MM.1S (cell line): ENCODE results near the gene CHCHD6.

Experiments
- DNase-seq: peaks from one replicate; pipeline ENCODE4 v3.0.0-alpha.2; 2015
- H2AFZ ChIP-seq: fragments of 300-600 bp; sonication (generic); 2 replicates; pipeline ENCODE4 v1.6.0; 2016; ENCODE audit warnings: antibody characterized with exemption, low read length
- H3F3A ChIP-seq: fragments of 300-600 bp; sonication (generic); 2 replicates; pipeline ENCODE4 v1.6.1; 2016; ENCODE audit warnings: mild to moderate bottlenecking, antibody characterized with exemption, low read length, moderate library complexity, mixed read lengths; ENCODE audit not compliant: insufficient read depth
- H3K27ac ChIP-seq: fragments of 300-600 bp; sonication (generic); 2 replicates; pipeline ENCODE4 v1.5.1; 2016; ENCODE audit warnings: mild to moderate bottlenecking, low read length
- H3K27me3 ChIP-seq: fragments of 300-600 bp; sonication (generic); replicated peaks from 2 replicates; pipeline ENCODE4 v1.6.0; 2016; ENCODE audit warnings: low read length; ENCODE audit not compliant: insufficient read depth
- H3K36me3 ChIP-seq: fragments of 300-600 bp; sonication (generic); replicated peaks from 2 replicates; pipeline ENCODE4 v1.6.1; 2016; ENCODE audit warnings: mild to moderate bottlenecking, low read length, mixed read lengths; ENCODE audit not compliant: insufficient read depth
- H3K4me1 ChIP-seq: fragments of 300-600 bp; sonication (generic); 2 replicates; pipeline ENCODE4 v1.6.1; 2016; ENCODE audit warnings: low read length, mixed read lengths
- H3K4me2 ChIP-seq: fragments of 300-600 bp; sonication (generic); 2 replicates; pipeline ENCODE4 v1.6.0; 2016; ENCODE audit warnings: low read depth, low read length
- H3K4me3 ChIP-seq: fragments of 300-600 bp; sonication (generic); 2 replicates; pipeline ENCODE4 v1.5.1; 2016; ENCODE audit warnings: low read length, mixed read lengths
- H3K79me2 ChIP-seq: fragments of 300-600 bp; sonication (generic); 2 replicates; pipeline ENCODE4 v1.6.1; 2016; ENCODE audit warnings: mixed run types, low read length, mixed read lengths
- H3K9ac ChIP-seq: fragments of 300-600 bp; sonication (generic); 2 replicates; pipeline ENCODE4 v1.6.1; 2016; ENCODE audit warnings: low read length, mixed read lengths
- H3K9me2 ChIP-seq: fragments of 300-600 bp; sonication (generic); replicated peaks from 2 replicates; pipeline ENCODE4 v1.6.1; 2016; ENCODE audit warnings: mild to moderate bottlenecking, low read length, mixed read lengths; ENCODE audit not compliant: insufficient read depth
- H3K9me3 ChIP-seq: fragments of 300-600 bp; sonication (generic); replicated peaks from 2 replicates; pipeline ENCODE4 v1.6.1; 2016; ENCODE audit warnings: mild to moderate bottlenecking, low read length, mixed read lengths; ENCODE audit not compliant: insufficient read depth
- H4K20me1 ChIP-seq: fragments of 300-600 bp; sonication (generic); 2 replicates; pipeline ENCODE4 v1.6.1; 2016; ENCODE audit warnings: mild to moderate bottlenecking, low read length, moderate library complexity, mixed read lengths; ENCODE audit not compliant: insufficient read depth
- CTCF ChIP-seq: fragments of 300-600 bp; sonication (generic); IDR thresholded peaks from 2 replicates; pipeline ENCODE4 v1.5.1; 2016; ENCODE audit warnings: antibody characterized with exemption, low read length, mixed read lengths
- EZH2 ChIP-seq: fragments of 300-600 bp; sonication (generic); optimal IDR thresholded peaks from 2 replicates; pipeline ENCODE3; 2017; ENCODE audit warnings: low read depth, mild to moderate bottlenecking, antibody characterized with exemption, low read length, mixed read lengths
- EZH2phosphoT487 ChIP-seq: fragments of 300-600 bp; sonication (generic); IDR thresholded peaks from 2 replicates; pipeline ENCODE4 v1.6.1; 2018; ENCODE audit warnings: antibody characterized with exemption, low read length

Gene CHCHD6

GRCh38 chr3:126959921-126960603 lies 256.0 kb downstream of the CHCHD6 start:
- no peaks in the 10 kb centered on the region for H3K4me1 ChIP-seq
- H3K9ac ChIP-seq = no peak overlapping the region
- H3K79me2 ChIP-seq = no peaks in the 10 kb centered on the region
- H2AFZ ChIP-seq = no peak overlapping the region
- H3F3A ChIP-seq = no peaks in the 10 kb centered on the region
- no peaks in the 10 kb centered on the region for H3K9me2 ChIP-seq
- no peak overlapping the region for H3K4me2 ChIP-seq
- no peaks in the 10 kb centered on the region for H3K27me3 ChIP-seq
- no peak for DNase-seq
- TF ChIP-seq EZH2phosphoT487 = no peak
- TF ChIP-seq CTCF = no peak
- no peak for TF ChIP-seq EZH2
- H3K27ac ChIP-seq = no peak overlapping the region
- H3K36me3 ChIP-seq = no peaks in the 10 kb centered on the region
- H3K4me3 ChIP-seq = no peak overlapping the region
- H4K20me1 ChIP-seq = no peaks in the 10 kb centered on the region
- H3K9me3 ChIP-seq = no peaks in the 10 kb centered on the region

- no peak for TF ChIP-seq CTCF
- no peak for TF ChIP-seq EZH2phosphoT487
- TF ChIP-seq EZH2 = no peak
- H3K4me1 ChIP-seq = no peaks in the 10 kb centered on the region
- H3K79me2 ChIP-seq = no peaks in the 10 kb centered on the region
- no peak for DNase-seq
- no peaks in the 10 kb centered on the region for H3F3A ChIP-seq
- no peaks in the 10 kb centered on the region for H3K9me2 ChIP-seq
- no peaks in the 10 kb centered on the region for H3K27me3 ChIP-seq
- H4K20me1 ChIP-seq = no peaks in the 10 kb centered on the region
- no peak overlapping the region for H2AFZ ChIP-seq
- H3K9ac ChIP-seq = no peak overlapping the region
- H3K27ac ChIP-seq = no peak overlapping the region
- no peaks in the 10 kb centered on the region for H3K36me3 ChIP-seq
- no peak overlapping the region for H3K4me2 ChIP-seq
- no peaks in the 10 kb centered on the region for H3K9me3 ChIP-seq
- H3K4me3 ChIP-seq = no peak overlapping the region
Observed at GRCh38 chr3:126960604-126960995, 256.6 kb downstream of the CHCHD6 start.

- Histone ChIP-seq H3F3A (no peaks in the 10 kb centered on the region), H3K36me3 (no peaks in the 10 kb centered on the region), H3K27me3 (no peaks in the 10 kb centered on the region), H3K4me2 (no peak overlapping the region), H3K79me2 (no peaks in the 10 kb centered on the region), H2AFZ (no peak overlapping the region), H3K27ac (no peak overlapping the region), H3K4me1 (no peaks in the 10 kb centered on the region), H3K9me3 (no peaks in the 10 kb centered on the region), H3K4me3 (no peak overlapping the region), H4K20me1 (no peaks in the 10 kb centered on the region), H3K9me2 (no peaks in the 10 kb centered on the region), H3K9ac (no peak overlapping the region)
- TF ChIP-seq EZH2 (no peak), CTCF (no peak), EZH2phosphoT487 (no peak)
- DNase-seq = no peak
Observed at GRCh38 chr3:126961191-126961790, 257.3 kb downstream of the CHCHD6 start.
